HCT116 (cell line): Measurements from ENCODE around the gene SSU72.

Experiments used
- EZH2 ChIP-seq: fragments of 200-600 bp; sonication (generic); IDR thresholded peaks from 2 replicates; pipeline ENCODE4 v1.6.1; 2017; ENCODE audit warnings: antibody characterized with exemption, mixed run types
- JUND ChIP-seq: IDR thresholded peaks from 2 replicates; pipeline ENCODE4 v1.6.1; 2012
- POLR2A ChIP-seq: IDR thresholded peaks from 2 replicates; pipeline ENCODE4 v1.7.0; 2011; ENCODE audit warnings: borderline replicate concordance; ENCODE audit not compliant: insufficient read depth, insufficient read length; ENCODE audit errors: extremely low read depth
- POLR2AphosphoS5 ChIP-seq: IDR thresholded peaks from 2 replicates; pipeline ENCODE4 v1.6.1; 2011; ENCODE audit warnings: mild to moderate bottlenecking, low read depth, low read length, moderate library complexity
- SIN3A ChIP-seq: IDR thresholded peaks from 2 replicates; pipeline ENCODE4 v1.6.1; 2012; ENCODE audit warnings: low read depth
- ZFX ChIP-seq: fragments of 450-650 bp; IDR thresholded peaks from 2 replicates; pipeline ENCODE4 v1.6.1; 2017
- TF ChIP-seq, protein P1 (sequence below), 3 experiments: fragments of 200-600 bp in 1 of 3; sonication (generic) in 1 of 3; IDR thresholded peaks in 2 of 3; conservative IDR thresholded peaks in 1 of 3; 2 replicates each; pipeline ENCODE4 v1.5.1; 2012 to 2017; ENCODE audit warnings: low read depth in 2 of 3, low read length in 2 of 3, antibody characterized with exemption in 1 of 3, borderline replicate concordance in 1 of 3, control low read depth in 1 of 3, mild to moderate bottlenecking in 1 of 3, mixed read lengths in 1 of 3, mixed run types in 1 of 3, moderate library complexity in 1 of 3; ENCODE audit not compliant: insufficient read depth in 1 of 3
- TF ChIP-seq, protein P2 (sequence below): IDR thresholded peaks from 2 replicates; pipeline ENCODE4 v1.6.1; 2012; ENCODE audit warnings: low read depth

DNA sequence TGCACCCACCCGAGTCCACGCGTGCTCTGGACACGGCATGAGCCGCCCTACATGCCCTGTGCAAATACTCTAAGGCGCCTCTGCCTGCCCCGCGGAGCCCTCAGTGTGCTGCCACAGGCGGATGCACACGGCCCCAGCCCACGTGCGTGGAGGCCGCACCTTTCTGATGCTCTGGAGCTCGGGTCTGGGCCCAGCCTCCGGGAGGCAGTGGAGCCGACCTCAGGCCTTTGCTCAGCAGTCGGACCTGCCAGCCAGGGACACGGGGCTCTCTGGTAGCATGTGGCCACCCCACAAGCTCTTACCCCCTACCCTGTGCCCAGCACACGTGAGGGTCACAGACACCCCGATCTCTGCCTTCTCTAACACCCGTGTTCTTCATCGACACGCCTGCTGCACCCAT lies 36.3 kb downstream of the SSU72 start:
- no peak for TF ChIP-seq POLR2AphosphoS5
- TF ChIP-seq EZH2: no peak
- TF ChIP-seq, protein P1, sequence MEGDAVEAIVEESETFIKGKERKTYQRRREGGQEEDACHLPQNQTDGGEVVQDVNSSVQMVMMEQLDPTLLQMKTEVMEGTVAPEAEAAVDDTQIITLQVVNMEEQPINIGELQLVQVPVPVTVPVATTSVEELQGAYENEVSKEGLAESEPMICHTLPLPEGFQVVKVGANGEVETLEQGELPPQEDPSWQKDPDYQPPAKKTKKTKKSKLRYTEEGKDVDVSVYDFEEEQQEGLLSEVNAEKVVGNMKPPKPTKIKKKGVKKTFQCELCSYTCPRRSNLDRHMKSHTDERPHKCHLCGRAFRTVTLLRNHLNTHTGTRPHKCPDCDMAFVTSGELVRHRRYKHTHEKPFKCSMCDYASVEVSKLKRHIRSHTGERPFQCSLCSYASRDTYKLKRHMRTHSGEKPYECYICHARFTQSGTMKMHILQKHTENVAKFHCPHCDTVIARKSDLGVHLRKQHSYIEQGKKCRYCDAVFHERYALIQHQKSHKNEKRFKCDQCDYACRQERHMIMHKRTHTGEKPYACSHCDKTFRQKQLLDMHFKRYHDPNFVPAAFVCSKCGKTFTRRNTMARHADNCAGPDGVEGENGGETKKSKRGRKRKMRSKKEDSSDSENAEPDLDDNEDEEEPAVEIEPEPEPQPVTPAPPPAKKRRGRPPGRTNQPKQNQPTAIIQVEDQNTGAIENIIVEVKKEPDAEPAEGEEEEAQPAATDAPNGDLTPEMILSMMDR (IDR thresholded peaks at IDR 0.05 in 2 of 3, conservative IDR thresholded peaks at IDR 0.05 in 1 of 3; ENCODE audit: borderline replicate concordance in 1 of 3, insufficient read depth in 1 of 3, low read depth in 2 of 3, low read length in 2 of 3): no peak
- TF ChIP-seq POLR2A: no peak
- no peak for TF ChIP-seq JUND
- TF ChIP-seq, protein P2, sequence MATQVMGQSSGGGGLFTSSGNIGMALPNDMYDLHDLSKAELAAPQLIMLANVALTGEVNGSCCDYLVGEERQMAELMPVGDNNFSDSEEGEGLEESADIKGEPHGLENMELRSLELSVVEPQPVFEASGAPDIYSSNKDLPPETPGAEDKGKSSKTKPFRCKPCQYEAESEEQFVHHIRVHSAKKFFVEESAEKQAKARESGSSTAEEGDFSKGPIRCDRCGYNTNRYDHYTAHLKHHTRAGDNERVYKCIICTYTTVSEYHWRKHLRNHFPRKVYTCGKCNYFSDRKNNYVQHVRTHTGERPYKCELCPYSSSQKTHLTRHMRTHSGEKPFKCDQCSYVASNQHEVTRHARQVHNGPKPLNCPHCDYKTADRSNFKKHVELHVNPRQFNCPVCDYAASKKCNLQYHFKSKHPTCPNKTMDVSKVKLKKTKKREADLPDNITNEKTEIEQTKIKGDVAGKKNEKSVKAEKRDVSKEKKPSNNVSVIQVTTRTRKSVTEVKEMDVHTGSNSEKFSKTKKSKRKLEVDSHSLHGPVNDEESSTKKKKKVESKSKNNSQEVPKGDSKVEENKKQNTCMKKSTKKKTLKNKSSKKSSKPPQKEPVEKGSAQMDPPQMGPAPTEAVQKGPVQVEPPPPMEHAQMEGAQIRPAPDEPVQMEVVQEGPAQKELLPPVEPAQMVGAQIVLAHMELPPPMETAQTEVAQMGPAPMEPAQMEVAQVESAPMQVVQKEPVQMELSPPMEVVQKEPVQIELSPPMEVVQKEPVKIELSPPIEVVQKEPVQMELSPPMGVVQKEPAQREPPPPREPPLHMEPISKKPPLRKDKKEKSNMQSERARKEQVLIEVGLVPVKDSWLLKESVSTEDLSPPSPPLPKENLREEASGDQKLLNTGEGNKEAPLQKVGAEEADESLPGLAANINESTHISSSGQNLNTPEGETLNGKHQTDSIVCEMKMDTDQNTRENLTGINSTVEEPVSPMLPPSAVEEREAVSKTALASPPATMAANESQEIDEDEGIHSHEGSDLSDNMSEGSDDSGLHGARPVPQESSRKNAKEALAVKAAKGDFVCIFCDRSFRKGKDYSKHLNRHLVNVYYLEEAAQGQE: no peak
- TF ChIP-seq ZFX: no peak
- no peak for TF ChIP-seq SIN3A
